GM23248 (cell line): ENCODE data around the gene PTPRN2. TPM values are rescaled to one million over a fixed set of nuclear protein-coding genes. Genes with fewer than 3 reads are reported as not detected.
"Not testable (repeated sequence)": the region's sequence is repeated elsewhere in the genome, so short reads cannot be mapped to it uniquely, and the experiment has no call there.

Experiments
- DNase-seq: peaks from one replicate; pipeline ENCODE4 v3.0.0-alpha.2; 2015
- H2AFZ ChIP-seq: fragments of 200-600 bp; sonication (generic); 2 replicates; pipeline ENCODE4 v1.6.1; 2016; ENCODE audit warnings: antibody characterized with exemption
- H3F3A ChIP-seq: fragments of 200-600 bp; sonication (generic); 2 replicates; pipeline ENCODE4 v1.6.1; 2016; ENCODE audit warnings: mild to moderate bottlenecking, antibody characterized with exemption, mixed run types; ENCODE audit not compliant: insufficient read depth
- H3K27ac ChIP-seq: fragments of 200-600 bp; sonication (generic); 2 replicates; pipeline ENCODE4 v1.5.1; 2016; ENCODE audit warnings: mild to moderate bottlenecking
- H3K27me3 ChIP-seq: fragments of 200-600 bp; sonication (generic); replicated peaks from 2 replicates; pipeline ENCODE4 v1.6.1; 2016; ENCODE audit warnings: mild to moderate bottlenecking; ENCODE audit not compliant: insufficient read depth
- H3K36me3 ChIP-seq: fragments of 200-600 bp; sonication (generic); 2 replicates; pipeline ENCODE4 v1.6.1; 2016; ENCODE audit warnings: low read depth, mild to moderate bottlenecking
- H3K4me1 ChIP-seq: fragments of 200-600 bp; sonication (generic); 2 replicates; pipeline ENCODE4 v1.6.1; 2016; ENCODE audit warnings: mild to moderate bottlenecking; ENCODE audit not compliant: insufficient read depth
- H3K4me2 ChIP-seq: fragments of 200-600 bp; sonication (generic); one replicate; pipeline ENCODE4 v1.6.1; 2016; ENCODE audit warnings: mild to moderate bottlenecking; ENCODE audit not compliant: unreplicated experiment
- H3K4me3 ChIP-seq: fragments of 200-600 bp; sonication (generic); 2 replicates; pipeline ENCODE4 v1.5.1; 2016; ENCODE audit warnings: mild to moderate bottlenecking
- H3K79me2 ChIP-seq: fragments of 200-600 bp; sonication (generic); 2 replicates; pipeline ENCODE4 v1.6.1; 2016; ENCODE audit warnings: mild to moderate bottlenecking; ENCODE audit not compliant: insufficient read depth
- H3K9ac ChIP-seq: fragments of 200-600 bp; sonication (generic); 2 replicates; pipeline ENCODE4 v1.6.1; 2016; ENCODE audit warnings: mild to moderate bottlenecking
- H3K9me2 ChIP-seq: fragments of 200-600 bp; sonication (generic); 2 replicates; pipeline ENCODE4 v1.6.1; 2016; ENCODE audit warnings: mixed run types, mild to moderate bottlenecking, moderate library complexity; ENCODE audit not compliant: insufficient read depth
- H3K9me3 ChIP-seq: fragments of 200-600 bp; sonication (generic); one replicate; pipeline ENCODE4 v1.6.1; 2017; ENCODE audit warnings: low read depth
- H4K20me1 ChIP-seq: fragments of 200-600 bp; sonication (generic); 2 replicates; pipeline ENCODE4 v1.6.0; 2016; ENCODE audit not compliant: insufficient read depth
- EZH2 ChIP-seq: fragments of 200-600 bp; sonication (generic); IDR thresholded peaks from 2 replicates; pipeline ENCODE4 v1.6.1; 2018; ENCODE audit warnings: antibody characterized with exemption, mild to moderate bottlenecking; ENCODE audit not compliant: insufficient read depth, poor library complexity, severe bottlenecking
- EZH2phosphoT487 ChIP-seq: fragments of 200-600 bp; sonication (generic); IDR thresholded peaks from 2 replicates; pipeline ENCODE4 v1.6.1; 2018; ENCODE audit warnings: antibody characterized with exemption, moderate library complexity, mild to moderate bottlenecking, low read depth; ENCODE audit not compliant: insufficient read depth
- WGBS, 2 experiments: methylation state at CpG; one replicate each; pipeline ENCODE4 v1.1.6; 2015 to 2017; ENCODE audit warnings: low lambda C conversion rate in 2 of 2, low coverage in 1 of 2; ENCODE audit errors: missing lambda C conversion rate in 2 of 2; 5-methylcytosine and 5-hydroxymethylcytosine counted together
- in situ Hi-C: fragments of 300-500 bp; cut with MboI; formaldehyde crosslinking; loops from 2 replicates; pipeline ENCODE4 v1.15.0; 2020
- polyA plus RNA-seq: library from polyadenylated mRNA; unstranded; fragments of >200 nt; fragmentation: Nextera tagmentation; extraction: Ambion mirVana; gene quantifications from 2 replicates; pipeline ENCODE4 v1.2.1, GENCODE V29; 2016
- total RNA-seq: library from RNA; depleted of rRNA; stranded (reverse); fragments of >200 nt; shearing (Covaris generic); gene quantifications from 2 replicates; pipeline ENCODE4 v1.2.3, GENCODE V29; 2014

The PTPRN2 gene
- total and polyA plus RNA-seq, 2 experiments from 2014 or later = 0.13 TPM; not detected in 1

GRCh38 chr7:158150234-158150633 is 437.4 kb downstream of the PTPRN2 start:
- no peak for DNase-seq
- no peaks in the 10 kb centered on the region for H3K9me3 ChIP-seq

DNA sequence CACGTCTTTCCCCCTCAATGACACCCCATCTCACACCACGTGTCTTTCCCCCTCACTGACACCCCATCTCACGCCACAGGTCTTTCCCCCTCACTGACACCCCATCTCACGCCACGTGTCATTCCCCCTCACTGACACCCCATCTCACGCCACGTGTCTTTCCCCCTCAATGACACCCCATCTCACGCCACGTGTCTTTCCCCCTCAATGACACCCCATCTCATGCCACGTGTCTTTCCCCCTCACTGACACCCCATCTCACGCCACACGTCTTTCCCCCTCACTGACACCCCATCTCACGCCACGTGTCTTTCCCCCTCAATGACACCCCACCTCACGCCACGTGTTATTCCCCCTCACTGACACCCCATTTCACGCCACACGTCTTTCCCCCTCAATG is 440.2 kb downstream of the PTPRN2 start:
- 83 to 84% methylated on average over 10 to 18 of the region's 18 CpGs for WGBS, 2 experiments
- H3F3A ChIP-seq, H3K79me2 ChIP-seq, H3K9me2 ChIP-seq, H3K36me3 ChIP-seq, H3K27ac ChIP-seq, H3K27me3 ChIP-seq, H3K9me3 ChIP-seq, H3K4me1 ChIP-seq, H2AFZ ChIP-seq, H3K4me2 ChIP-seq, DNase-seq, H3K9ac ChIP-seq, in situ Hi-C loops, H4K20me1 ChIP-seq, H3K4me3 ChIP-seq: not testable (repeated sequence)

More at GRCh38 chr7:158150234-158150633, 437.4 kb downstream of the PTPRN2 start:
- Histone ChIP-seq H3K4me3 (no peak overlapping the region), H3K9ac (no peak overlapping the region), H3K27me3 (no peaks in the 10 kb centered on the region), H4K20me1 (no peaks in the 10 kb centered on the region), H2AFZ (no peak overlapping the region), H3K79me2 (no peaks in the 10 kb centered on the region), H3K27ac (no peak overlapping the region), H3K4me1 (no peaks in the 10 kb centered on the region), H3K9me2 (no peaks in the 10 kb centered on the region), H3K36me3 (no peaks in the 10 kb centered on the region), H3K4me2 (no peak overlapping the region), H3F3A (no peaks in the 10 kb centered on the region)
- in situ Hi-C loops = no loop called here
- TF ChIP-seq EZH2phosphoT487 = no peak
- TF ChIP-seq EZH2 = no peak
- WGBS, 2 experiments = 50 to 55% methylated on average over 7 of the region's 7 CpGs

- no peak for DNase-seq
- no peak overlapping the region for H2AFZ ChIP-seq
- TF ChIP-seq EZH2phosphoT487 = no peak
- TF ChIP-seq EZH2 = no peak
- no peaks in the 10 kb centered on the region for H3F3A ChIP-seq
- H3K4me3 ChIP-seq = no peak overlapping the region
- no peaks in the 10 kb centered on the region for H3K36me3 ChIP-seq
- H4K20me1 ChIP-seq = no peaks in the 10 kb centered on the region
- no peaks in the 10 kb centered on the region for H3K79me2 ChIP-seq
- no peaks in the 10 kb centered on the region for H3K9me3 ChIP-seq
- in situ Hi-C loops = no loop called here
- H3K27me3 ChIP-seq = no peaks in the 10 kb centered on the region
- no peak overlapping the region for H3K9ac ChIP-seq
- H3K9me2 ChIP-seq = no peaks in the 10 kb centered on the region
- WGBS, 2 experiments = 68 to 71% methylated on average over 12 to 13 of the region's 13 CpGs
- no peak overlapping the region for H3K27ac ChIP-seq
- no peaks in the 10 kb centered on the region for H3K4me1 ChIP-seq
- no peak overlapping the region for H3K4me2 ChIP-seq
Measured at GRCh38 chr7:158145370-158145769, 442.3 kb downstream of the PTPRN2 start.

DNA sequence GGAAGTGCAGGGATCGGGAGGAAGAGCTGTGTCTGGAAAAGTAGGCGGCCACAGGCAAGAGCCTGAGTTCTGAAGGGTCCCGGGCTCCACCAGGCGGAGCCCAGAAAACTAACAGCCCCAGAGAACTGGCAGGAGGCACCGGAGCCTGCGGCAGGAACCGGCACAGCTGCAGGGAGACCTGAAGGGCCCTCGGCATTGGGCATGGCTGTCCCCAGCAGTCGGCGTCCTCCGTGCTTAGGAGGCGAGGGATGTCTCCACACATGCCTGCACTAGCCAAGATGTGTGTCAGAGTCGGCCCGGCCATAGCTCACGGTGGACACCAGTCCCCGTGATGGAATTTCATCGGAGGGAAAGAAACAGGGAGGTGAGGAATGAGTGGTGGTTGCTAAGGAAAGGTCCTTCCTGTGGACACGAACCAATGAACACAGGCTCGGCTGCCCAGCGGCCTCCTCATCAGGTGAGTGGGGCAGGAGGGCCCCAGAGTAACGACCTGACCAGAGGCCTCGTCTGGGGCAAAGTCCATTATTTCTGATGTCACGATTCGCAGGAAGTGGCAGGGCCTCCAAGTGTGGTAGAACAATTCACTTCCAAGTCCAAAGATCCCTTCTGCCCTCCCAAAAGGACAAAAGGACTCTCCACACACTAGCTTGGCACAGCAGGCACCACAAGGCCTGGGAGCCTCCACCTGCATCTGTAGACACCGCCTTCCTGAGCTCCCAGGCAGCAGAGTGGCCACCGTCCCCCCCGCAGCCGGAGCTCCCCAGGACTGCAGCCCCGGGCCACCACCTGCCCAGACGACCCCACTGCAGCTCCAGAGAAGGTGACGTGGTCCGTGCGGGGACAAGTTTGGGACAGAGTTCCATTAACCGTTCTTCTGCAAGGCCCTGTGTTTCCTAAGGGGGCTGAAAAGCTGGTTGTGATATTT is 444.2 kb downstream of the PTPRN2 start:
- H3K4me3 ChIP-seq = no peak overlapping the region
- H3K9me3 ChIP-seq = no peaks in the 10 kb centered on the region
- no peak overlapping the region for H2AFZ ChIP-seq
- H3F3A ChIP-seq = no peaks in the 10 kb centered on the region
- in situ Hi-C loops = no loop called here
- no peaks in the 10 kb centered on the region for H3K79me2 ChIP-seq
- H3K27me3 ChIP-seq = no peaks in the 10 kb centered on the region
- no peak for DNase-seq
- no peak overlapping the region for H3K27ac ChIP-seq
- no peak for TF ChIP-seq EZH2phosphoT487
- TF ChIP-seq EZH2 = no peak
- no peaks in the 10 kb centered on the region for H3K36me3 ChIP-seq
- H3K4me2 ChIP-seq = no peak overlapping the region
- no peaks in the 10 kb centered on the region for H3K4me1 ChIP-seq
- 48 to 50% methylated on average over 34 of the region's 34 CpGs for WGBS, 2 experiments
- no peaks in the 10 kb centered on the region for H3K9me2 ChIP-seq
- no peak overlapping the region for H3K9ac ChIP-seq
- H4K20me1 ChIP-seq = no peaks in the 10 kb centered on the region
